UCSD-AML1 (cell line): ENCODE results near the gene SKAP2.

Source experiments
- DNase-seq: peaks from one replicate; lab custom pipeline; 2025; ENCODE audit not compliant: unreplicated experiment; lab: John Stamatoyannopoulos, UW

SKAP2 gene

GRCh38 chr7:26642416-26642815 lies 222.0 kb downstream of the SKAP2 start:
- DNase-seq: no peak

GRCh38 chr7:26639695-26640094 lies 224.7 kb downstream of the SKAP2 start:
- no peak for DNase-seq

GRCh38 chr7:26639111-26639510 lies 225.3 kb downstream of the SKAP2 start:
- DNase-seq: no peak

GRCh38 chr7:26638140-26638539 lies 226.2 kb downstream of the SKAP2 start:
- no peak for DNase-seq

- DNase-seq: no peak
Measured at GRCh38 chr7:26637610-26638009, 226.8 kb downstream of the SKAP2 start.

GRCh38 chr7:26636808-26637207 lies 227.6 kb downstream of the SKAP2 start:
- DNase-seq: no peak

- no peak for DNase-seq
Measured at GRCh38 chr7:26633557-26633956, 230.8 kb downstream of the SKAP2 start.

GRCh38 chr7:26631601-26632000 lies 232.8 kb downstream of the SKAP2 start:
- no peak for DNase-seq

GRCh38 chr7:26630941-26631580 lies 233.3 kb downstream of the SKAP2 start:
- no peak for DNase-seq

GRCh38 chr7:26630361-26630760 lies 234.0 kb downstream of the SKAP2 start:
- no peak for DNase-seq

GRCh38 chr7:26629696-26630095 lies 234.7 kb downstream of the SKAP2 start:
- DNase-seq: no peak

GRCh38 chr7:26627891-26628341 lies 236.5 kb downstream of the SKAP2 start:
- DNase-seq: no peak

- no peak for DNase-seq
Measured at GRCh38 chr7:26627221-26627620, 237.2 kb downstream of the SKAP2 start.

GRCh38 chr7:26626687-26627086 lies 237.7 kb downstream of the SKAP2 start:
- no peak for DNase-seq

GRCh38 chr7:26626156-26626555 lies 238.2 kb downstream of the SKAP2 start:
- no peak for DNase-seq

GRCh38 chr7:26625286-26625685 lies 239.1 kb downstream of the SKAP2 start:
- DNase-seq: no peak

GRCh38 chr7:26624839-26625238 lies 239.6 kb downstream of the SKAP2 start:
- no peak for DNase-seq

GRCh38 chr7:26624431-26624830 lies 240.0 kb downstream of the SKAP2 start:
- no peak for DNase-seq

- no peak for DNase-seq
Measured at GRCh38 chr7:26620352-26620751, 244.0 kb downstream of the SKAP2 start.

GRCh38 chr7:26619348-26619984 lies 244.9 kb downstream of the SKAP2 start:
- DNase-seq: no peak

GRCh38 chr7:26618898-26619297 lies 245.5 kb downstream of the SKAP2 start:
- no peak for DNase-seq

- no peak for DNase-seq
Measured at GRCh38 chr7:26618449-26618848, 245.9 kb downstream of the SKAP2 start.
